Panc1 (cell line): ENCODE results near the gene THSD7B. TPM values are rescaled to one million over a fixed set of nuclear protein-coding genes. Genes with fewer than 3 reads are reported as not detected.

Source experiments
- ATAC-seq: fragments of 200-7000 bp; cut with Tn5 transposase; 2 replicates; pipeline ENCODE4 v1.9.1; 2020; ENCODE audit warnings: mild to moderate bottlenecking, moderate library complexity
- BruUV-seq: library from RNA; stranded (reverse); fragments of 400-500 nt; replicated peaks from 2 replicates; lab custom pipeline; 2021; lab: Mats Ljungman, UMichigan
- CTCF ChIA-PET: fragments of 300-600 bp; sonication (Branson Sonifier 250); formaldehyde crosslinking; loops from one replicate; lab custom pipeline; 2022; ENCODE audit warnings: antibody characterized with exemption; lab: Charles Lee
- POLR2A ChIA-PET: fragments of 300-600 bp; sonication (Branson Sonifier 250); formaldehyde crosslinking; loops from one replicate; lab custom pipeline; 2022; ENCODE audit warnings: antibody characterized with exemption; lab: Charles Lee
- DNase-seq: peaks from one replicate; pipeline ENCODE4 v3.0.0-alpha.2; 2010; ENCODE audit warnings: low read depth, low spot score
- H3K27ac ChIP-seq: 2 replicates; pipeline ENCODE4 v1.5.1; 2011; ENCODE audit warnings: mild to moderate bottlenecking, low read length, inconsistent platforms
- H3K27me3 ChIP-seq: fragments of 200-500 bp; sonication (Bioruptor generic); 2 replicates; pipeline ENCODE4 v1.6.0; 2014; ENCODE audit warnings: low read length, inconsistent platforms; ENCODE audit not compliant: control insufficient read depth, insufficient read depth
- H3K36me3 ChIP-seq: fragments of 200-500 bp; sonication (Bioruptor generic); 2 replicates; pipeline ENCODE4 v1.5.1; 2014; ENCODE audit warnings: inconsistent platforms, mild to moderate bottlenecking, low read length, moderate library complexity; ENCODE audit not compliant: control insufficient read depth, insufficient read depth
- H3K4me1 ChIP-seq: 2 replicates; pipeline ENCODE4 v1.5.1; 2011; ENCODE audit warnings: inconsistent platforms, mild to moderate bottlenecking, low read length, moderate library complexity; ENCODE audit not compliant: control insufficient read depth, insufficient read depth
- H3K4me3 ChIP-seq, 2 experiments: 2 replicates each; pipeline ENCODE4 v1.5.1; 2011 to 2012; ENCODE audit warnings: low read depth in 2 of 2, low read length in 2 of 2, mild to moderate bottlenecking in 2 of 2, inconsistent platforms in 1 of 2, moderate library complexity in 1 of 2
- H3K9me3 ChIP-seq: fragments of 200-500 bp; sonication (Bioruptor generic); 2 replicates; pipeline ENCODE4 v1.5.1; 2014; ENCODE audit warnings: low read depth, mild to moderate bottlenecking, inconsistent platforms, low read length, moderate library complexity; ENCODE audit not compliant: control insufficient read depth, insufficient read depth
- CTCF ChIP-seq: fragments of 450-650 bp; IDR thresholded peaks from 2 replicates; pipeline ENCODE4 v1.5.1; 2017; ENCODE audit warnings: mild to moderate bottlenecking
- POLR2AphosphoS5 ChIP-seq: IDR thresholded peaks from 2 replicates; pipeline ENCODE4 v1.6.1; 2012; ENCODE audit warnings: mild to moderate bottlenecking, low read depth, low read length, moderate library complexity
- REST ChIP-seq, 2 experiments: IDR thresholded peaks; 2 replicates each; pipeline ENCODE4 v1.6.1; 2011 to 2012; ENCODE audit warnings: low read depth in 2 of 2, control low read depth in 1 of 2, low read length in 1 of 2, mild to moderate bottlenecking in 1 of 2, moderate library complexity in 1 of 2; ENCODE audit not compliant: insufficient read depth in 1 of 2
- SIN3A ChIP-seq: IDR thresholded peaks from 2 replicates; pipeline ENCODE4 v1.6.1; 2012; ENCODE audit warnings: low read depth, mild to moderate bottlenecking, low read length, moderate library complexity, borderline replicate concordance; ENCODE audit not compliant: insufficient read depth
- TCF7L2 ChIP-seq: IDR thresholded peaks from 2 replicates; pipeline ENCODE4 v1.6.1; 2011; ENCODE audit warnings: mild to moderate bottlenecking, low read depth, low read length, inconsistent platforms
- in situ Hi-C: cut with HindIII; loops from 2 replicates; pipeline ENCODE4 v1.10.0; 2016; ENCODE audit warnings: low sequenced_read_pairs, low pct_unique_long_range_greater_than_20kb
- intact Hi-C: fragments of 100-400 bp; cut with micrococcal nuclease; formaldehyde crosslinking; loops from one replicate; pipeline ENCODE4 v1.10.0; 2022; ENCODE audit not compliant: unreplicated experiment
- total RNA-seq: library from RNA; stranded (reverse); gene quantifications from one replicate; pipeline ENCODE4 v1.2.1, GENCODE V29; 2021; ENCODE audit not compliant: unreplicated experiment

THSD7B gene
- total RNA-seq, 1 experiment from 2014 or later: not detected

DNA sequence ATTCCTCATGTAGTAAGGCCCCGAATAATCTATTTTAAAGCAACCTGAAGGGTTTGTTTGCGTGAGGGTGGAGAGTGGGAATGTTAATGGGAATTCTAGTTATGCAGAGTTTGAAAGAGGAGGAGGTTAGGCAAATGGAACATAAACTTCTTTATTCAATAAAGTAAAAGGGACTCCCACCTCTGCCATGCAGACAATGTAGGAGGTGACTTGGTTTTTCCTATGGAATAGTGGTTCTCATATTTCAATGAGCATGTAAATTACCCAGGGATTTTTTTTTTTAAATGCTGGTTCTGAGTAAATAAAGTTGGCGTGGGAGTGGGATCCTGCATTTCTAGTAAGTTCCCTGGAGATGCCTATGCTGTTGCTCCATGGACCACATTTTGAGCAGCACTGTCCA is 367.9 kb downstream of the THSD7B start:
- DNase-seq (no peak), ATAC-seq (no peak)
- intact Hi-C loops (no loop called here), in situ Hi-C loops (no loop called here)
- TF ChIP-seq REST (IDR thresholded peaks at IDR 0.05; ENCODE audit: insufficient read depth in 1 of 2, low read depth in 2 of 2, low read length in 1 of 2): no peak
- TF ChIP-seq CTCF: no peak
- no peak for TF ChIP-seq TCF7L2
- TF ChIP-seq SIN3A: no peak
- Histone ChIP-seq H3K9me3 (no peaks in the 10 kb centered on the region), H3K27ac (no peak overlapping the region), H3K27me3 (no peaks in the 10 kb centered on the region), H3K36me3 (no peaks in the 10 kb centered on the region), H3K4me1 (no peaks in the 10 kb centered on the region), H3K4me3 (no peak overlapping the region)
- CTCF ChIA-PET: no interaction called here
- BruUV-seq: no TSS peak
- POLR2A ChIA-PET: no interaction called here

GRCh38 chr2:137138263-137138662 is 372.9 kb downstream of the THSD7B start:
- BruUV-seq: no TSS peak
- CTCF ChIA-PET: no interaction called here
- Histone ChIP-seq H3K36me3 (no peaks in the 10 kb centered on the region), H3K27me3 (no peaks in the 10 kb centered on the region), H3K4me1 (no peaks in the 10 kb centered on the region), H3K4me3 (no peak overlapping the region), H3K9me3 (no peaks in the 10 kb centered on the region), H3K27ac (no peak overlapping the region)
- ATAC-seq (no peak), DNase-seq (no peak)
- POLR2A ChIA-PET: no interaction called here
- intact Hi-C loops (no loop called here), in situ Hi-C loops (no loop called here)
- TF ChIP-seq SIN3A (no peak), TCF7L2 (no peak), POLR2AphosphoS5 (no peak), REST (IDR thresholded peaks at IDR 0.05; ENCODE audit: insufficient read depth in 1 of 2, low read depth in 2 of 2, low read length in 1 of 2) (no peak), CTCF (no peak)
